Thyroid gland (tissue), 4 donors: ENCODE results near the gene ZNF777.
"Not testable (repeated sequence)": the region's sequence is repeated elsewhere in the genome, so short reads cannot be mapped to it uniquely, and the experiment has no call there.

Experiments
- CTCF ChIP-seq, 6 experiments: fragments of 200-600 bp in 3 of 6; fragments of 450-650 bp in 3 of 6; sonication (generic) in 3 of 6; IDR thresholded peaks; one replicate each; pipeline ENCODE4 v1.5.1; 2016 to 2019; ENCODE audit warnings: antibody characterized with exemption in 6 of 6, mild to moderate bottlenecking in 2 of 6, inconsistent platforms in 1 of 6, moderate library complexity in 1 of 6
- POLR2A ChIP-seq, 2 donors: fragments of 450-650 bp; IDR thresholded peaks; one replicate each; pipeline ENCODE4 v1.6.1; 2017; ENCODE audit warnings: antibody characterized with exemption in 2 of 2, mild to moderate bottlenecking in 2 of 2, moderate library complexity in 1 of 2

- not testable (repeated sequence) for TF ChIP-seq CTCF, POLR2A (IDR thresholded peaks at IDR 0.05)
These were observed 72.1 kb downstream of the ZNF777 start for GRCh38 chr7:149388550-149389335.
